ENCODE measurements around the gene HMCN1.

GRCh38 chr1:185795181-185795580 is 61.0 kb downstream of the HMCN1 start:
- TF ChIP-seq EZH2 (IDR thresholded peaks at IDR 0.05; ENCODE audit: low read length, missing control alignments) (no peak), CTCF (conservative IDR thresholded peaks at IDR 0.05 in 1 of 2, IDR thresholded peaks at IDR 0.05 in 1 of 2; ENCODE audit: low read depth in 1 of 2, low read length in 2 of 2) (no peak)
